ENCODE results near the gene CHMP1A. TPM values are rescaled to one million over a fixed set of nuclear protein-coding genes. Genes with fewer than 3 reads are reported as not detected.
A peak's percentile ranks its signal among the peaks of the same experiment; 100 is the strongest.

Gene CHMP1A
- total and polyA plus RNA-seq, 2 experiments from 2014 or later, result 42.3 to 81.9 TPM

DNA sequence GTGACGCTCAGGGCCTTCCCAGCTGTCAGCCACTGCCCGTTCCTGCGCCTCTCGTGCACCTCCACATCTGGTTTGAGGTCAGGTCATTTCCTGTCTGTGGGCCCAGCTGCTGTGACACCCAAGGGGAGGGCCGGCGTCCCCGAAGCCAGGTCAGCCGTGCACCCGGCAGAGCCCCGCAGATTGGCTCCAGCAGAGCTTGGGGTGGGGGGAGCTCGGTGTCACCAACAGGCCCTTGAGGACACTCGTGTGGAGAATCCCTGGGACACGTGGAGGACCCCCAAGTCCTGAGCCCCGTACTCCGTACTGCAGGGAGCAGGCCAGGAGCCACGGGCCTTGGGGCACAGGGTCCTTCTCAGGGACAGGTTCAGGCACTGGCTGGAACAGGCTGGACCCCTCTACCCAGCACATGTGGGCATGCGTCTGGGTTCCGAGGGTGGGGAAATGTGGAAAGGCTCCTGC, 39.2 kb upstream of the CHMP1A start (continued):
- TF ChIP-seq, protein P1, sequence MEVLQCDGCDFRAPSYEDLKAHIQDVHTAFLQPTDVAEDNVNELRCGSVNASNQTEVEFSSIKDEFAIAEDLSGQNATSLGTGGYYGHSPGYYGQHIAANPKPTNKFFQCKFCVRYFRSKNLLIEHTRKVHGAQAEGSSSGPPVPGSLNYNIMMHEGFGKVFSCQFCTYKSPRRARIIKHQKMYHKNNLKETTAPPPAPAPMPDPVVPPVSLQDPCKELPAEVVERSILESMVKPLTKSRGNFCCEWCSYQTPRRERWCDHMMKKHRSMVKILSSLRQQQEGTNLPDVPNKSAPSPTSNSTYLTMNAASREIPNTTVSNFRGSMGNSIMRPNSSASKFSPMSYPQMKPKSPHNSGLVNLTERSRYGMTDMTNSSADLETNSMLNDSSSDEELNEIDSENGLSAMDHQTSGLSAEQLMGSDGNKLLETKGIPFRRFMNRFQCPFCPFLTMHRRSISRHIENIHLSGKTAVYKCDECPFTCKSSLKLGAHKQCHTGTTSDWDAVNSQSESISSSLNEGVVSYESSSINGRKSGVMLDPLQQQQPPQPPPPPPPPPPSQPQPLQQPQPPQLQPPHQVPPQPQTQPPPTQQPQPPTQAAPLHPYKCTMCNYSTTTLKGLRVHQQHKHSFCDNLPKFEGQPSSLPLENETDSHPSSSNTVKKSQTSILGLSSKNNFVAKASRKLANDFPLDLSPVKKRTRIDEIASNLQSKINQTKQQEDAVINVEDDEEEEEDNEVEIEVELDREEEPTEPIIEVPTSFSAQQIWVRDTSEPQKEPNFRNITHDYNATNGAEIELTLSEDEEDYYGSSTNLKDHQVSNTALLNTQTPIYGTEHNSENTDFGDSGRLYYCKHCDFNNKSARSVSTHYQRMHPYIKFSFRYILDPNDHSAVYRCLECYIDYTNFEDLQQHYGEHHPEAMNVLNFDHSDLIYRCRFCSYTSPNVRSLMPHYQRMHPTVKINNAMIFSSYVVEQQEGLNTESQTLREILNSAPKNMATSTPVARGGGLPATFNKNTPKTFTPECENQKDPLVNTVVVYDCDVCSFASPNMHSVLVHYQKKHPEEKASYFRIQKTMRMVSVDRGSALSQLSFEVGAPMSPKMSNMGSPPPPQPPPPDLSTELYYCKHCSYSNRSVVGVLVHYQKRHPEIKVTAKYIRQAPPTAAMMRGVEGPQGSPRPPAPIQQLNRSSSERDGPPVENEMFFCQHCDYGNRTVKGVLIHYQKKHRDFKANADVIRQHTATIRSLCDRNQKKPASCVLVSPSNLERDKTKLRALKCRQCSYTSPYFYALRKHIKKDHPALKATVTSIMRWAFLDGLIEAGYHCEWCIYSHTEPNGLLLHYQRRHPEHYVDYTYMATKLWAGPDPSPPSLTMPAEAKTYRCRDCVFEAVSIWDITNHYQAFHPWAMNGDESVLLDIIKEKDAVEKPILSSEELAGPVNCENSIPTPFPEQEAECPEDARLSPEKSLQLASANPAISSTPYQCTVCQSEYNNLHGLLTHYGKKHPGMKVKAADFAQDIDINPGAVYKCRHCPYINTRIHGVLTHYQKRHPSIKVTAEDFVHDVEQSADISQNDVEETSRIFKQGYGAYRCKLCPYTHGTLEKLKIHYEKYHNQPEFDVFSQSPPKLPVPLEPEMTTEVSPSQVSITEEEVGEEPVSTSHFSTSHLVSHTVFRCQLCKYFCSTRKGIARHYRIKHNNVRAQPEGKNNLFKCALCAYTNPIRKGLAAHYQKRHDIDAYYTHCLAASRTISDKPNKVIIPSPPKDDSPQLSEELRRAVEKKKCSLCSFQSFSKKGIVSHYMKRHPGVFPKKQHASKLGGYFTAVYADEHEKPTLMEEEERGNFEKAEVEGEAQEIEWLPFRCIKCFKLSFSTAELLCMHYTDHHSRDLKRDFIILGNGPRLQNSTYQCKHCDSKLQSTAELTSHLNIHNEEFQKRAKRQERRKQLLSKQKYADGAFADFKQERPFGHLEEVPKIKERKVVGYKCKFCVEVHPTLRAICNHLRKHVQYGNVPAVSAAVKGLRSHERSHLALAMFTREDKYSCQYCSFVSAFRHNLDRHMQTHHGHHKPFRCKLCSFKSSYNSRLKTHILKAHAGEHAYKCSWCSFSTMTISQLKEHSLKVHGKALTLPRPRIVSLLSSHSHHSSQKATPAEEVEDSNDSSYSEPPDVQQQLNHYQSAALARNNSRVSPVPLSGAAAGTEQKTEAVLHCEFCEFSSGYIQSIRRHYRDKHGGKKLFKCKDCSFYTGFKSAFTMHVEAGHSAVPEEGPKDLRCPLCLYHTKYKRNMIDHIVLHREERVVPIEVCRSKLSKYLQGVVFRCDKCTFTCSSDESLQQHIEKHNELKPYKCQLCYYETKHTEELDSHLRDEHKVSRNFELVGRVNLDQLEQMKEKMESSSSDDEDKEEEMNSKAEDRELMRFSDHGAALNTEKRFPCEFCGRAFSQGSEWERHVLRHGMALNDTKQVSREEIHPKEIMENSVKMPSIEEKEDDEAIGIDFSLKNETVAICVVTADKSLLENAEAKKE (CRISPR knock-in tag; IDR thresholded peaks at IDR 0.05), result no peak

DNA sequence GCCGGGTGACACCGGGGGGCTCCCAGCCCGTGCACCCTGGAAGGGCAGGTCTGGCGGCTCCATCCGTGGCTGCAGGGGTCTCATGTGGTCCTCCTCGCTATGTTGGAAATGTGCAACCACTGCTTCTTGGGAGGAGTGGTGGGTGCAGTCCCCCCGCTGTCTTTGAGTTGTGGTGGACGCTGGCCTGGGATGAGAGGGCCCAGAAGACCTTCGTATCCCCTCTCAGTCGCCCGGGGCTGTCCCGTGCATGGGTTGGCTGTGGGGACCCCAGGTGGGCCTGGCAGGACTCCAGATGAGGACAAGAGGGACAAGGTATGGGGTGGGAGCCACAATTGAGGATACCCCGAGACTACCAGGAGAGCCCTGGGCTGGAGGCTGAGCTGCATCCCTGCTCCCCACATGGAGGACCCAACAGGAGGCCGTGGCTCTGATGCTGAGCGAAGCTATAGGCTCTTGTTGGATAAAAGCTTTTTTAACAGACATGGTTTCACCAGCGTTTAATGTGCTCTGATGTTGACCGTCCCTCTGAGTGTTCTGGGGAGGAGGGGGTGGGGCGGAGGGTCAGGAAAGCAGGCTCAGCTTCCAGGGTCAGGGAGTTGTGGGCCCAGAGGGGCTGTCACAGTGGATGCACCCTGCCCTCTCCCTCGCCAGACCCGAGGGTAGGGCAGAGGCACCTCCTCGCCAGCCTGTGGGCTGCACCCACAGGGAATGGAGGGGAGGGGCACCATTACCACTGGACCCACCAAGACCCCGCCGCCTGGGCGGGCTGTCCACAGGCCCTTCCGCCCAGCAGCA, 38.6 kb upstream of the CHMP1A start:
- ATAC-seq (no peak), DNase-seq (ENCODE audit: low spot score) (no peak)
- H3K4me1 ChIP-seq (ENCODE audit: insufficient read depth), result peaks cover 7% of the 10 kb centered on the region; the same call in 1 of the 2 replicates
- peaks cover 15% of the 10 kb centered on the region; the same call in 1 of the 2 replicates for H3F3A ChIP-seq (replicated peaks; ENCODE audit: low read depth)
- Mint-ChIP-seq H3K4me1 (peaks cover 3% of the 10 kb centered on the region; the same call in 1 of the 3 replicates), H3K4me3 (no peak overlapping the region), H3K9me3 (no peaks in the 10 kb centered on the region), H3K27me3 (ENCODE audit: insufficient read depth, low read depth, poor library complexity) (peaks cover 19% of the 10 kb centered on the region), H3K36me3 (ENCODE audit: low read depth) (peaks cover 38% of the 10 kb centered on the region), H3K27ac (no peak overlapping the region)
- H3K4me3 ChIP-seq, result no peak overlapping the region
- 0 out of 2 replicates have a peak overlapping the region, but pooled peaks have one; percentile 55 for H3K27ac ChIP-seq (ENCODE audit: low read depth)
- no peaks in the 10 kb centered on the region for H3K79me2 ChIP-seq (replicated peaks; ENCODE audit: insufficient read depth)
- H3K4me2 ChIP-seq, result no peak overlapping the region
- peaks cover 4% of the 10 kb centered on the region for H4K20me1 ChIP-seq (replicated peaks; ENCODE audit: insufficient read depth)
- H3K36me3 ChIP-seq (ENCODE audit: insufficient read depth), result 0 out of 2 replicates have a peak, but pooled peaks cover 2% of the 10 kb centered on the region
- no peak overlapping the region for H2AFZ ChIP-seq
- no peaks in the 10 kb centered on the region for H3K9me2 ChIP-seq (ENCODE audit: insufficient read depth)
- H3K27me3 ChIP-seq (ENCODE audit: insufficient read depth), result no peaks in the 10 kb centered on the region
- TF ChIP-seq EZH2phosphoT487 (IDR thresholded peaks at IDR 0.05; ENCODE audit: unreplicated experiment), result no peak
- no peak for TF ChIP-seq ZNF114 (CRISPR knock-in tag; IDR thresholded peaks at IDR 0.05)
- no peak for TF ChIP-seq CREB1 (CRISPR knock-in tag; IDR thresholded peaks at IDR 0.05; ENCODE audit: low read depth)
- TF ChIP-seq POLR2AphosphoS5 (IDR thresholded peaks at IDR 0.05; ENCODE audit: low read depth), result no peak; the same call in 1 of the 2 replicates
- TF ChIP-seq, protein P1 (CRISPR knock-in tag; IDR thresholded peaks at IDR 0.05), result no peak
- no peak for TF ChIP-seq JUNB (IDR thresholded peaks at IDR 0.05; ENCODE audit: unreplicated experiment)
- TF ChIP-seq, protein P2, sequence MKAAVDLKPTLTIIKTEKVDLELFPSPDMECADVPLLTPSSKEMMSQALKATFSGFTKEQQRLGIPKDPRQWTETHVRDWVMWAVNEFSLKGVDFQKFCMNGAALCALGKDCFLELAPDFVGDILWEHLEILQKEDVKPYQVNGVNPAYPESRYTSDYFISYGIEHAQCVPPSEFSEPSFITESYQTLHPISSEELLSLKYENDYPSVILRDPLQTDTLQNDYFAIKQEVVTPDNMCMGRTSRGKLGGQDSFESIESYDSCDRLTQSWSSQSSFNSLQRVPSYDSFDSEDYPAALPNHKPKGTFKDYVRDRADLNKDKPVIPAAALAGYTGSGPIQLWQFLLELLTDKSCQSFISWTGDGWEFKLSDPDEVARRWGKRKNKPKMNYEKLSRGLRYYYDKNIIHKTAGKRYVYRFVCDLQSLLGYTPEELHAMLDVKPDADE (IDR thresholded peaks at IDR 0.05), result no peak

Data from GM23338 (cell line).